Activated CD4-positive, alpha-beta T cell treated with anti-CD3 and anti-CD28 coated beads for 4 hours (primary cell): Measurements from ENCODE around the gene AMDHD2.

Experiments
- DNase-seq, 2 donors: peaks; one replicate each; pipeline ENCODE4 v3.0.0-alpha.2; 2020

Gene AMDHD2

GRCh38 chr16:2483939-2484897 lies 36.0 kb upstream of the AMDHD2 start:
- DNase-seq: no peak

- no peak for DNase-seq
Observed at GRCh38 chr16:2484898-2485508, 35.2 kb upstream of the AMDHD2 start.

GRCh38 chr16:2485811-2486507 lies 34.2 kb upstream of the AMDHD2 start:
- no peak for DNase-seq

GRCh38 chr16:2486645-2487516 lies 33.3 kb upstream of the AMDHD2 start:
- DNase-seq: peak; percentile 76 to 85

- no peak for DNase-seq
Observed at GRCh38 chr16:2487517-2487842, 32.7 kb upstream of the AMDHD2 start.

GRCh38 chr16:2487903-2488531 lies 32.2 kb upstream of the AMDHD2 start:
- DNase-seq: no peak

- no peak for DNase-seq
Observed at GRCh38 chr16:2489581-2489980, 30.6 kb upstream of the AMDHD2 start.

- DNase-seq: no peak
Observed at GRCh38 chr16:2490190-2491105, 29.7 kb upstream of the AMDHD2 start.

GRCh38 chr16:2492292-2492691 lies 27.9 kb upstream of the AMDHD2 start:
- DNase-seq: no peak

- DNase-seq: no peak
Observed at GRCh38 chr16:2493605-2494004, 26.6 kb upstream of the AMDHD2 start.

GRCh38 chr16:2494616-2495015 lies 25.6 kb upstream of the AMDHD2 start:
- no peak for DNase-seq

- DNase-seq: no peak
Observed at GRCh38 chr16:2495041-2495440, 25.1 kb upstream of the AMDHD2 start.

- no peak for DNase-seq
Observed at GRCh38 chr16:2496223-2497115, 23.7 kb upstream of the AMDHD2 start.

GRCh38 chr16:2497116-2497630 lies 23.0 kb upstream of the AMDHD2 start:
- no peak for DNase-seq

- no peak for DNase-seq
Observed at GRCh38 chr16:2497695-2498484, 22.3 kb upstream of the AMDHD2 start.

- no peak for DNase-seq
Observed at GRCh38 chr16:2498531-2499253, 21.5 kb upstream of the AMDHD2 start.

GRCh38 chr16:2499454-2499853 lies 20.7 kb upstream of the AMDHD2 start:
- DNase-seq: no peak

GRCh38 chr16:2499890-2500429 lies 20.2 kb upstream of the AMDHD2 start:
- no peak for DNase-seq
